Endothelial cell of umbilical vein (primary cell): ENCODE data around the gene SMOC2.

Experiments
- CTCF ChIP-seq, 2 donors: IDR thresholded peaks; 1 replicate in 1 of 2; 2 replicates in 1 of 2; pipeline ENCODE4 v1.5.1; 2011; ENCODE audit warnings: low read length in 2 of 2, mild to moderate bottlenecking in 2 of 2, moderate library complexity in 2 of 2, control low read depth in 1 of 2, inconsistent platforms in 1 of 2, low read depth in 1 of 2; ENCODE audit not compliant: insufficient read depth in 1 of 2; ENCODE audit errors: extremely low read depth in 1 of 2
- EZH2 ChIP-seq: IDR thresholded peaks from 2 replicates; pipeline ENCODE4 v1.6.1; 2012; ENCODE audit warnings: borderline replicate concordance, low read depth, mild to moderate bottlenecking, moderate library complexity, low read length, inconsistent platforms; ENCODE audit not compliant: severe bottlenecking
- FOS ChIP-seq: IDR thresholded peaks from 2 replicates; pipeline ENCODE4 v1.6.1; 2011; ENCODE audit warnings: mild to moderate bottlenecking, low read length, moderate library complexity, borderline replicate concordance; ENCODE audit not compliant: insufficient read depth
- GATA2 ChIP-seq: IDR thresholded peaks from 2 replicates; pipeline ENCODE4 v1.7.0; 2011; ENCODE audit warnings: low read depth, mild to moderate bottlenecking, moderate library complexity, mixed read lengths, low read length; ENCODE audit not compliant: insufficient read length, insufficient read depth
- JUN ChIP-seq: IDR thresholded peaks from 2 replicates; pipeline ENCODE4 v1.6.1; 2011; ENCODE audit warnings: borderline replicate concordance, low read depth; ENCODE audit not compliant: insufficient read length, insufficient read depth
- POLR2A ChIP-seq: IDR thresholded peaks from 2 replicates; pipeline ENCODE4 v1.6.1; 2012; ENCODE audit warnings: low read depth, mild to moderate bottlenecking, control low read depth, low read length
- POLR2AphosphoS5 ChIP-seq: IDR thresholded peaks from 2 replicates; pipeline ENCODE4 v1.6.1; 2012; ENCODE audit warnings: low read depth, mild to moderate bottlenecking, control low read depth, low read length, moderate library complexity; ENCODE audit not compliant: insufficient read depth
- TF ChIP-seq, protein P1 (sequence below): IDR thresholded peaks from 2 replicates; pipeline ENCODE4 v1.6.1; 2011; ENCODE audit not compliant: insufficient read depth, insufficient read length

DNA sequence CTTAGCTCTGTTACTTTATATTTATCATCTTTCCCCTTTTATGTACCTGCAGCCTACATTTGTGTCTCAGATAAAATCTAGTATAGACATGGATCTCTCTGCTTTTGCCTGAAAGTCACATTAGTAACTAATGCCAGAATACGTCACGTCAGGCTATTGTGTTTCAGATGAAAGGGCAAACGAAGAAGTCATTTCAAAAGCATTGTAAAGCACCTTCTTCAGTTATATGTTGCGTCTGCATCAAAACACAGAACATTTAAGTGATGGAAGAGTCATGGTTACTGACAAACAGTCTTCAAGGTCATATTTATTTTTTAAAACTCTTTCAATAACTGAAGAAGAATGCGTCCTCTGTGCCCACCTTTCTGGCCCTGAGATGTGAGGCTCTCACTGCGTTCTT lies 119.1 kb downstream of the SMOC2 start:
- no peak for TF ChIP-seq POLR2A
- TF ChIP-seq CTCF (IDR thresholded peaks at IDR 0.05; ENCODE audit: extremely low read depth in 1 of 2, insufficient read depth in 1 of 2, low read depth in 1 of 2, low read length in 2 of 2), result no peak
- TF ChIP-seq JUN, result no peak
- TF ChIP-seq, protein P1, sequence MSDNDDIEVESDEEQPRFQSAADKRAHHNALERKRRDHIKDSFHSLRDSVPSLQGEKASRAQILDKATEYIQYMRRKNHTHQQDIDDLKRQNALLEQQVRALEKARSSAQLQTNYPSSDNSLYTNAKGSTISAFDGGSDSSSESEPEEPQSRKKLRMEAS, result no peak
- TF ChIP-seq POLR2AphosphoS5, result no peak
- no peak for TF ChIP-seq FOS
- TF ChIP-seq EZH2, result no peak
- no peak for TF ChIP-seq GATA2
